ENCODE data around the gene JMJD1C. TPM values are rescaled to one million over a fixed set of nuclear protein-coding genes. Genes with fewer than 3 reads are reported as not detected.

The JMJD1C gene
- total RNA-seq, 1 experiment from 2014 or later, result 66.3 TPM

DNA sequence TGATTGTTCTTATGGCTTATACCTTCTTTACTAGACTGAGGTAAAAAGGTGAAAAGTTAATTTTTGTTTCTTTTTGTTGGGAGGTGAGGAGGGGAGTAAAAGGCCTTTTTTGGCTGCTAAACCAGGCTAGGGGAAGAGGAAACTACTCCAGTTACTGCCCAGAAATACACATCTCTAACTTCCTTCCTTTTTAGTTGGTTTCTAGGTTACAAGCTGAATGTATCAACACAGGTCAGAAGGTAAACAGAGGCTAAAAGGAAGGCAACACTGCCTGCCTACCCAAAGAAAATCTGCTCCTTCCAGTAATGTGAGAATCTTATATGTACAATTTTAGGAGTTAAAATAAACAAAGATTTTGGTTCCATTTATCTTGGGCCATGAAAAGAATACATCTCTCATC is 192.2 kb downstream of the JMJD1C start (continued):
- TF ChIP-seq RAD21 (IDR thresholded peaks at IDR 0.05; ENCODE audit: low read depth) (no peak), EZH2phosphoT487 (IDR thresholded peaks at IDR 0.05; ENCODE audit: borderline replicate concordance) (no peak)

DNA sequence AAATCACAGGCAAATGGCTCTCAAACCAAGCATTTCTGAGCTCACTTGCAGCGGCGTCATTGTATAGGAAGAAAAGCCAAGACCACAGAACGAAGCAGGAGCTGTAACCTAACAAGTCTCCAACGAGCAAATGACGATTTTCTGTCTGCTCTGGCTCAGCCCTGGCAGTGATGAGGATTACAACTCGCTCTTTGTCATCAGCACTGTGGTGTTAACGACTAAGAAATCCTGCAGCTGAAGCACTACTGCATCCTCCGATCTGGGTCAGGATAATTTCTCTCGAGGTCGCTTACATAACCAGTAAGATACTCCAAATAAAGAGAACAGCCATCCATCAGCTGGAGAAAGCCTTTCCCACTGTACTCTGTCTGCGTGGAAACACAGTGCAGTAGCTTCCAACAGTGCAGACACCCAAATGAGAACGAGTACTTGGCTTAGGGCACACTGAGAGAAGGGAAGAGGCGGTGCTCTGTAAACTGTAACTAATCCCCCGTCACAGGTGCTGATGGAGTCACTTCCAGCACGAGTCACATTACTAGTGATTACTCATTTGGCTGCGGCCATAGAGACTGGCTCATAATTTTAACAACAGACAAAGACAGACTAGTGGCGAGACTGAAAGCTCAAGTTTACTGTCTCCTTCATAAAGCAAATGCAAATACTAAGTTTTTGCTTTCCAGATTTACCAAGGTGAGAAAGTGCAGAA is 196.8 kb downstream of the JMJD1C start:
- H3K9me2 ChIP-seq (ENCODE audit: insufficient read depth), result no peaks in the 10 kb centered on the region
- peak overlapping the region; percentile 89 for H3K4me2 ChIP-seq (ENCODE audit: low read length)
- POLR2A ChIA-PET, result interaction anchor here (0.8 to 3.1 kb wide), 13 partner anchors 9 to 598 kb away, joined by 3 to 10 read pairs (median 3); no protein-coding TSS in a partner anchor
- peak; percentile 94 for DNase-seq (ENCODE audit: low read depth, low spot score)
- peak overlapping the region; percentile 74 for H3K9ac ChIP-seq (ENCODE audit: low read length)
- no peaks in the 10 kb centered on the region for H3K9me3 ChIP-seq (ENCODE audit: control insufficient read depth in 1 of 2, insufficient read depth in 1 of 2, low read depth in 1 of 2, low read length in 2 of 2)
- BruUV-seq (replicated peaks), result TSS peak; percentile 66
- intact Hi-C loops (cut with micrococcal nuclease), result loop anchor here (1.0 to 5.0 kb wide), 4 partner anchors 32 to 443 kb away; no protein-coding TSS in a partner anchor
- H3K79me2 ChIP-seq (ENCODE audit: insufficient read depth, low read length), result peaks cover 87% of the 10 kb centered on the region
- no peaks in the 10 kb centered on the region for H4K20me1 ChIP-seq (ENCODE audit: insufficient read depth)
- H3K4me3 ChIP-seq (replicated peaks in 1 of 2; ENCODE audit: low read depth in 1 of 2, low read length in 2 of 2), result peak overlapping the region; percentile 60 to 65
- RAD21 ChIA-PET (ENCODE audit: low non-redundant PET in 1 of 2, low total read pairs in 2 of 2, uncharacterized antibody in 2 of 2, unreplicated experiment in 2 of 2), result no interaction called here
- no peaks in the 10 kb centered on the region for H3K36me3 ChIP-seq (ENCODE audit: control insufficient read depth in 1 of 2, insufficient read depth in 2 of 2, low read length in 2 of 2)
- ATAC-seq, result peak; percentile 93
- no peaks in the 10 kb centered on the region for H3K27me3 ChIP-seq (ENCODE audit: insufficient read depth, low read length)
- H2AFZ ChIP-seq (ENCODE audit: low read depth, low read length, poor library complexity, severe bottlenecking), result no peak overlapping the region
- peaks cover 28 to 57% of the 10 kb centered on the region in 2 experiments for H3K4me1 ChIP-seq (ENCODE audit: control insufficient read depth in 1 of 2, insufficient read depth in 2 of 2, low read length in 2 of 2)
- peak overlapping the region; percentile 72 for H3K27ac ChIP-seq (ENCODE audit: low read depth, low read length)
- CTCF ChIA-PET, result interaction anchor here (1.2 kb wide), 1 partner anchor 451 kb away, joined by 4 read pairs; no protein-coding TSS in a partner anchor
- TF ChIP-seq TCF7L2 (IDR thresholded peaks at IDR 0.05; ENCODE audit: borderline replicate concordance, extremely low read depth, insufficient read depth, insufficient read length) (peak; percentile 29), ZNF274 (IDR thresholded peaks at IDR 0.05; ENCODE audit: low read depth, low read length) (no peak), JUND (IDR thresholded peaks at IDR 0.05) (peak; percentile 86), SIN3A (IDR thresholded peaks at IDR 0.05; ENCODE audit: low read depth) (peak; percentile 86), REST (IDR thresholded peaks at IDR 0.05; ENCODE audit: low read depth) (no peak), RAD21 (IDR thresholded peaks at IDR 0.05; ENCODE audit: low read depth) (peak; percentile 33), EGR1 (IDR thresholded peaks at IDR 0.05; ENCODE audit: low read depth) (peak; percentile 31; the same call in 1 of the 2 replicates), EZH2 (IDR thresholded peaks at IDR 0.05) (no peak), CTCF (IDR thresholded peaks at IDR 0.05 in 2 of 3, conservative IDR thresholded peaks at IDR 0.05 in 1 of 3; ENCODE audit: borderline replicate concordance in 1 of 3, insufficient read depth in 1 of 3, low read depth in 2 of 3, low read length in 2 of 3) (peak in 2 of 3 experiments; percentile 25 to 36; a peak in 3 of 6 replicates), YY1 (IDR thresholded peaks at IDR 0.05; ENCODE audit: extremely low read depth, insufficient replicate concordance, low read depth, low read length) (peak; percentile 80), ATF3 (IDR thresholded peaks at IDR 0.05) (peak; percentile 49; the same call in 1 of the 2 replicates), MAX (IDR thresholded peaks at IDR 0.05) (peak; percentile 83), EZH2phosphoT487 (IDR thresholded peaks at IDR 0.05; ENCODE audit: borderline replicate concordance) (no peak), POLR2AphosphoS5 (IDR thresholded peaks at IDR 0.05; ENCODE audit: low read depth, low read length) (peak; percentile 99), SRF (IDR thresholded peaks at IDR 0.05; ENCODE audit: low read depth) (no peak), ZFX (IDR thresholded peaks at IDR 0.05) (no peak), SP1 (IDR thresholded peaks at IDR 0.05; ENCODE audit: low read depth) (peak; percentile 78), ELF1 (IDR thresholded peaks at IDR 0.05; ENCODE audit: borderline replicate concordance, low read depth) (no peak), POLR2A (IDR thresholded peaks at IDR 0.05; ENCODE audit: borderline replicate concordance, extremely low read depth, insufficient read depth, insufficient read length) (peak; percentile 90)

Data from HCT116 (cell line).